ENCODE results near the gene LBH.

LBH gene

GRCh38 chr2:30306522-30306921 lies 75.2 kb downstream of the LBH start:
- DNase-seq (ENCODE audit: low spot score), result no peak

- no peak for DNase-seq (ENCODE audit: low spot score)
Measured at GRCh38 chr2:30308280-30308679, 76.9 kb downstream of the LBH start.

All from LoVo (cell line).